ENCODE results near the gene TRIM47. TPM values are rescaled to one million over a fixed set of nuclear protein-coding genes. Genes with fewer than 3 reads are reported as not detected.

Gene TRIM47
- total RNA-seq, 4 donors from 2014 or later: 33.2 to 62.5 (median 41.5) TPM

DNA sequence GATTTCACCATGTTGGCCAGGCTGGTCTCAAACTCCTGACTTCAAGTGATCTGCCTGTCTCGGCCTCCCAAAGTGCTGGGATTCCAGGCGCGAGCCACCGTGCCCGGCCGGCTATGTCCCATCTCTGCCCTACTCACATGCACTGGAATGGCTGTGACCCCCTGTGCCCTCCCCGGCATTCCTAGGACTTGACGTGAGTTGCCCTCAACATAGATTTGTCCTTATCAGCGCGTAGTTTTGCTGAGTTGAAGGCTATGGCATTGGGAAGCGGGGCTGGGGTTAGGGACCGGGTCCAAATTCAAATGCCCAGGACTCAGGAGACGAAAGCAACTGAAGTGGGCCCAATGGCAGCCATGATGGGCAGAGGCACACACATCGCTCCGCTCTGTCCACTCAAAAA, 40.0 kb downstream of the TRIM47 start:
- 91 to 95% methylated on average over 15 of the region's 15 CpGs for WGBS, 2 donors
- TF ChIP-seq POLR2A (IDR thresholded peaks at IDR 0.05): no peak
- TF ChIP-seq, protein P1, sequence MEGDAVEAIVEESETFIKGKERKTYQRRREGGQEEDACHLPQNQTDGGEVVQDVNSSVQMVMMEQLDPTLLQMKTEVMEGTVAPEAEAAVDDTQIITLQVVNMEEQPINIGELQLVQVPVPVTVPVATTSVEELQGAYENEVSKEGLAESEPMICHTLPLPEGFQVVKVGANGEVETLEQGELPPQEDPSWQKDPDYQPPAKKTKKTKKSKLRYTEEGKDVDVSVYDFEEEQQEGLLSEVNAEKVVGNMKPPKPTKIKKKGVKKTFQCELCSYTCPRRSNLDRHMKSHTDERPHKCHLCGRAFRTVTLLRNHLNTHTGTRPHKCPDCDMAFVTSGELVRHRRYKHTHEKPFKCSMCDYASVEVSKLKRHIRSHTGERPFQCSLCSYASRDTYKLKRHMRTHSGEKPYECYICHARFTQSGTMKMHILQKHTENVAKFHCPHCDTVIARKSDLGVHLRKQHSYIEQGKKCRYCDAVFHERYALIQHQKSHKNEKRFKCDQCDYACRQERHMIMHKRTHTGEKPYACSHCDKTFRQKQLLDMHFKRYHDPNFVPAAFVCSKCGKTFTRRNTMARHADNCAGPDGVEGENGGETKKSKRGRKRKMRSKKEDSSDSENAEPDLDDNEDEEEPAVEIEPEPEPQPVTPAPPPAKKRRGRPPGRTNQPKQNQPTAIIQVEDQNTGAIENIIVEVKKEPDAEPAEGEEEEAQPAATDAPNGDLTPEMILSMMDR (IDR thresholded peaks at IDR 0.05): no peak
- no peak for DNase-seq (ENCODE audit: low spot score in 2 of 2)
- intact Hi-C loops (cut with DNase I; ENCODE audit: low total_unique reads): no loop called here
- H3K4me3 ChIP-seq (ENCODE audit: low read depth, poor library complexity, severe bottlenecking): no peak overlapping the region

DNA sequence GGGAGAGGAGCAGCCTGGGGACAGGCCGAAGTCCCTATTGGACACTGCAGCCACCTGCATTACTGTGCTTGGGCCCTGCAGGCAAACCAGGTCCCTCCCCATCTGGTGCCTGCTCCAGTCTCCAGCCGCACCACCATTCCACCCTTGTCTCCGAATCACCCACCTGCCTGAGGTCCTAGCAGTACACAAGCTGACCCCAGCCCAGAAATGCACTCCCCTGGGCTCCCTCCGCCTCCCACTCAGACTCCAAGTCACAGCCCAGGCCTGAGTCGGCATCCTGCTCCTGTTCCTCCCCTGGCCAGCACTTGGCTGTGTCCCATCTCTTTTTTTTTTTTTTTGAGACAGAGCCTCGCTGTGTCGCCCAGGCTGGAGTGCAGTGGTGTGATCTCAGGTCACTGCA, 40.5 kb downstream of the TRIM47 start:
- DNase-seq (ENCODE audit: low spot score in 2 of 2): no peak
- no peak overlapping the region for H3K4me3 ChIP-seq (ENCODE audit: low read depth, poor library complexity, severe bottlenecking)
- 78 to 83% methylated on average over 7 of the region's 7 CpGs for WGBS, 2 donors
- intact Hi-C loops (cut with DNase I; ENCODE audit: low total_unique reads): no loop called here
- TF ChIP-seq, protein P1 (IDR thresholded peaks at IDR 0.05): no peak
- TF ChIP-seq POLR2A (IDR thresholded peaks at IDR 0.05): no peak

DNA sequence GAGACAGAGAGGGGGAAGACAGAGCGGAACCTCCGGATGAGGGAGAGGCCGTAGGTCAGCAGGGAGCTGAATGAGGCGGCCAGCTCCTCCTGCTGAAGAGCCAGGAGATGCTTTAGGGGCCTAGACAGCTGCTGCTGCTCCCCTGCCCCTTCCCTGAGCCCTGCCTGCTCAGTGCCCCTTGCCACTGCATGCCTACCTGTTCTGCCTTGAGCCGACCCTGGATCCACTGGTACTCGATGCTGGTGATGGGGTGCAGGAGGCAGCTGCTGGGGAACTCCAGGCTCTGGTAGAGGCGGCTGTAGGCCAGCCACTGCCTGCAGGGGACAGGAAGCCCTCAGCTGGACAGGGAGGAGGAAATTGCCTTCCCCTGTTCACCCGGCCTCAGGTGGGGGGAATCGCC, 41.8 kb downstream of the TRIM47 start:
- no peak for TF ChIP-seq POLR2A (IDR thresholded peaks at IDR 0.05)
- TF ChIP-seq, protein P1 (IDR thresholded peaks at IDR 0.05): no peak
- no peak for DNase-seq (ENCODE audit: low spot score in 2 of 2)
- 90 to 94% methylated on average over 9 of the region's 9 CpGs for WGBS, 2 donors
- intact Hi-C loops (cut with DNase I; ENCODE audit: low total_unique reads): no loop called here
- H3K4me3 ChIP-seq (ENCODE audit: low read depth, poor library complexity, severe bottlenecking): no peak overlapping the region

DNA sequence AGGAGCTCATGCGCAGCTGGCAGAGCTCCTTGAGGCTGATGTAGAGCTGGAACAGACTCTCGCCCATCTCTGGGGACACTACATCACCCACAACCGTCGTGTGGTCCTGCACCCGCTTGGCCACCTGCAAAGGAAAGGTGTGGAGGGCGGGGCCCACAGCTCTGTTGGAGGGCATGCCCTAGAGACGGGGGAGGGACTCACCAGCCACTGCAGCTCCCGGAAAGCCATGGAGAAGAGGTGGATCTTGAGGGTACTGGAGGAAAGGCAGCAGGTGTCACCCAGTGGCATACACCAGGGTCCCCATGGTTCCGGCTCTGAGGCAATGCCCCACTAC, 42.8 kb downstream of the TRIM47 start:
- no peak for DNase-seq (ENCODE audit: low spot score in 2 of 2)
- 65 to 87% methylated on average over 9 of the region's 9 CpGs for WGBS, 2 donors
- no peak for TF ChIP-seq POLR2A (IDR thresholded peaks at IDR 0.05)
- TF ChIP-seq, protein P1 (IDR thresholded peaks at IDR 0.05): no peak
- intact Hi-C loops (cut with DNase I; ENCODE audit: low total_unique reads): no loop called here
- H3K4me3 ChIP-seq (ENCODE audit: low read depth, poor library complexity, severe bottlenecking): no peak overlapping the region

DNA sequence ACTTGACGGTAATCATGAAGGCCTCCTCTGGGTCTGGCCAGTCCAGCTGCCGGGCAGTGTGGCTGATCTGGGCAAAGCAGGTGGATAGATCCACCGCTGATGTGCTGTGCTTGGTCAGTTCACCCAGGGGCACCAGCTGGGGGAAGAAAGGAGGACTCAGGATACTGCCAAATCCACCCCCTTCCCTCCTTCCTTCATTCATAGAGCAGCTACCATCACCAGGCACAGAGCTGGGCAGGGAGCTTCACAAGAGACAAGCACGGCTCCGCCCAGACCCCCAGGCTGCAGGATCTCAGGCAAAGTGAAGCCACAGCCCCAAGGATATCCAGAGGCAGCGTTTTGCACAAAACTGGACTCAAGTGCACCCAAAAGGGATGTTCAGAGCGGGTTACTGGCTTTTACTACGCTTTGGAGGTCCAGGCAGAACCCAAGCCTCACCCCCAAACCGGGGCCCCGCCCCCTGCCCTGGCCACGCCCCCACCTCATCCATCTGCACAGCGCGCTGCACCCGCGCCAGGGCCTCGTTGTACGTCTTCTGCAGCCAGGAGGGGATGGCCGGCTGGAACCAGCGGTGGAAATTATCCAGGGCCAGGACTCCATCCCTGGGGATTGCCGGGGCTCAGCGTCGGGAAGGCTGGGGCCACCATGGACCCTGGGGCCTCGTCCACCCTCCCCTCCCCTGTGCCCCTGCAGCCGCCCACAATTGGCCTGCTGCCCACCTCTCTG, 43.3 kb downstream of the TRIM47 start:
- DNase-seq (ENCODE audit: low spot score in 2 of 2): no peak
- intact Hi-C loops (cut with DNase I; ENCODE audit: low total_unique reads): no loop called here
- no peak for TF ChIP-seq POLR2A (IDR thresholded peaks at IDR 0.05)
- TF ChIP-seq, protein P1 (IDR thresholded peaks at IDR 0.05): no peak
- H3K4me3 ChIP-seq (ENCODE audit: low read depth, poor library complexity, severe bottlenecking): no peak overlapping the region
- WGBS, 2 donors: 59 to 64% methylated on average over 13 to 24 of the region's 24 CpGs

All from lower leg skin (tissue), 4 donors.